ENCODE results near the gene MATR3.

Gene MATR3

GRCh38 chr5:139272471-139273321 is 20.8 kb upstream of the MATR3 start:
- DNase-seq = no peak

GRCh38 chr5:139273322-139273571 is 20.3 kb upstream of the MATR3 start:
- DNase-seq = no peak

GRCh38 chr5:139273572-139274289 is 19.8 kb upstream of the MATR3 start:
- peak; percentile 70 for DNase-seq

- DNase-seq = no peak
Observed at GRCh38 chr5:139275536-139275935, 18.0 kb upstream of the MATR3 start.

GRCh38 chr5:139275956-139276355 is 17.6 kb upstream of the MATR3 start:
- DNase-seq = no peak

- DNase-seq = no peak
Observed at GRCh38 chr5:139276426-139276825, 17.1 kb upstream of the MATR3 start.

GRCh38 chr5:139277171-139277570 is 16.4 kb upstream of the MATR3 start:
- no peak for DNase-seq

GRCh38 chr5:139278540-139279274 is 14.8 kb upstream of the MATR3 start:
- no peak for DNase-seq

GRCh38 chr5:139282197-139282557 is 11.4 kb upstream of the MATR3 start:
- DNase-seq = no peak

GRCh38 chr5:139283252-139284166 is 10.0 kb upstream of the MATR3 start:
- DNase-seq = no peak

- DNase-seq = no peak
Observed at GRCh38 chr5:139284295-139284694, 9.2 kb upstream of the MATR3 start.

GRCh38 chr5:139285651-139286392 is 7.7 kb upstream of the MATR3 start:
- no peak for DNase-seq

- no peak for DNase-seq
Observed at GRCh38 chr5:139287890-139288635, 5.5 kb upstream of the MATR3 start.

GRCh38 chr5:139291051-139291450 is 2.5 kb upstream of the MATR3 start:
- no peak for DNase-seq

GRCh38 chr5:139293202-139293506 is 386 bp upstream of the MATR3 start:
- no peak for DNase-seq

- peak; percentile 26 for DNase-seq
Observed at GRCh38 chr5:139294374-139295165, 1.0 kb downstream of the MATR3 start.

GRCh38 chr5:139295346-139296057 is 2.0 kb downstream of the MATR3 start:
- no peak for DNase-seq

- DNase-seq = no peak
Observed at GRCh38 chr5:139296198-139296597, 2.7 kb downstream of the MATR3 start.

- no peak for DNase-seq
Observed at GRCh38 chr5:139296862-139297326, 3.4 kb downstream of the MATR3 start.

Measured in NCI-H1092 (cell line).